T1000 (cell line): ENCODE measurements around the gene RPL29.

ENCODE experiments used
- DNase-seq: peaks from one replicate; lab custom pipeline; 2025; ENCODE audit warnings: mixed read lengths; lab: John Stamatoyannopoulos, UW

The RPL29 gene

GRCh38 chr3:51945926-51946705 lies 49.6 kb downstream of the RPL29 start:
- no peak for DNase-seq

DNA sequence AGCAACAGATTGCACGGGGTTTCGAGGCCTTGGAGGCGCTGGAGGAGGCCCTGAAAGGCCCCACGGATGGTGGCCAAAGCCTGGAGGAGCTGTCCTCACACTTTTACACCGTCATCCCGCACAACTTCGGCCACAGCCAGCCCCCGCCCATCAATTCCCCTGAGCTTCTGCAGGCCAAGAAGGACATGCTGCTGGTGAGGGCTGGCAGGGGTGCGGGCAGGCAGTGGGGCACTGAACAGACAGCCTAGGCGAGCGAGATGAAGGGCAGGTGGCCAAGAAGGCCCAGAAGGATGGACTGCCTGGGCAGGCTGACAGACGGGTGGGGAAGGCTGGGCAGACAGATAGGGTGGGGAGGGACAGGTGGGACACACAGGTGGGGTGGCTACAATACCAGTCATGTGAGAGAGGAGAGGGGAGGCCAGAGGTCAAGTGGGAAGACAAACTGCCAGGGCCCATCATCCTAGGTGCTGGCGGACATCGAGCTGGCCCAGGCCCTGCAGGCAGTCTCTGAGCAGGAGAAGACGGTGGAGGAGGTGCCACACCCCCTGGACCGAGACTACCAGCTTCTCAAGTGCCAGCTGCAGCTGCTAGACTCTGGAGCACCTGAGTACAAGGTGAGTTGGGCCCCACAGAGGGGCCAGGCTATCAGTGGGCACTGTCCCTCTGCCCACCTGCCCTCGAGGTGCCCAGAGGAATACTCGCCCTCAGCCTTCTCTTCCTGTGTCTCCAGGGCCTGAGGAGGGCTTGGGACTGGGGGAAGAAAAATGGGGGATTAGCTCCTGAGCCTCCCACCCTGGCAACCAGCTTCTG lies 50.5 kb downstream of the RPL29 start:
- DNase-seq, result no peak

GRCh38 chr3:51944451-51945021 lies 51.2 kb downstream of the RPL29 start:
- no peak for DNase-seq
